HS-5 (cell line): ENCODE data around the gene POU6F1.

ENCODE experiments used
- DNase-seq: peaks from one replicate; pipeline ENCODE4 v3.0.0-alpha.2; 2012; ENCODE audit warnings: low read depth

The POU6F1 gene

GRCh38 chr12:51197736-51198567 is 19.9 kb downstream of the POU6F1 start:
- no peak for DNase-seq

GRCh38 chr12:51196547-51196946 is 21.3 kb downstream of the POU6F1 start:
- DNase-seq = no peak

GRCh38 chr12:51195841-51196240 is 22.0 kb downstream of the POU6F1 start:
- DNase-seq = no peak

- no peak for DNase-seq
Measured at GRCh38 chr12:51192284-51192671, 25.6 kb downstream of the POU6F1 start.

- no peak for DNase-seq
Measured at GRCh38 chr12:51191516-51192283, 26.2 kb downstream of the POU6F1 start.

GRCh38 chr12:51190820-51191219 is 27.0 kb downstream of the POU6F1 start:
- DNase-seq = no peak

- no peak for DNase-seq
Measured at GRCh38 chr12:51189790-51190355, 28.0 kb downstream of the POU6F1 start.

GRCh38 chr12:51188359-51189051 is 29.4 kb downstream of the POU6F1 start:
- DNase-seq = no peak

GRCh38 chr12:51187370-51187987 is 30.4 kb downstream of the POU6F1 start:
- DNase-seq = no peak

- DNase-seq = no peak
Measured at GRCh38 chr12:51186465-51187085, 31.3 kb downstream of the POU6F1 start.

GRCh38 chr12:51185171-51185717 is 32.6 kb downstream of the POU6F1 start:
- no peak for DNase-seq

- no peak for DNase-seq
Measured at GRCh38 chr12:51183816-51184215, 34.0 kb downstream of the POU6F1 start.

- no peak for DNase-seq
Measured at GRCh38 chr12:51183349-51183748, 34.5 kb downstream of the POU6F1 start.

GRCh38 chr12:51181558-51181957 is 36.3 kb downstream of the POU6F1 start:
- no peak for DNase-seq

- no peak for DNase-seq
Measured at GRCh38 chr12:51177897-51178296, 40.0 kb downstream of the POU6F1 start.

- no peak for DNase-seq
Measured at GRCh38 chr12:51174501-51174900, 43.4 kb downstream of the POU6F1 start.

- DNase-seq = peak; percentile 91
Measured at GRCh38 chr12:51172515-51173431, 45.1 kb downstream of the POU6F1 start, which contains the start of gene TFCP2. TFCP2 (minus strand) TSS chr12:51173135; CDS start chr12:51172422, 713 bp downstream.

- peak; percentile 4 for DNase-seq
Measured at GRCh38 chr12:51171884-51172514, 45.9 kb downstream of the POU6F1 start.

GRCh38 chr12:51163795-51164194 is 54.1 kb downstream of the POU6F1 start:
- DNase-seq = no peak
